Left ventricle myocardium inferior (tissue), 1 donor: ENCODE measurements around the gene PNRC1. TPM values are rescaled to one million over a fixed set of nuclear protein-coding genes. Genes with fewer than 3 reads are reported as not detected.

ENCODE experiments used
- DNase-seq: peaks from one replicate; pipeline ENCODE4 v3.0.0-alpha.2; 2020
- H3K27ac ChIP-seq: fragments of 200-600 bp; replicated peaks from 2 replicates; pipeline ENCODE4 v1.8.0; 2021
- H3K27me3 ChIP-seq: fragments of 200-600 bp; 2 replicates; pipeline ENCODE4 v1.8.0; 2021; ENCODE audit warnings: low read depth
- H3K36me3 ChIP-seq: fragments of 200-600 bp; 2 replicates; pipeline ENCODE4 v1.8.0; 2021
- H3K4me1 ChIP-seq: fragments of 200-600 bp; 2 replicates; pipeline ENCODE4 v1.8.0; 2021
- H3K4me3 ChIP-seq: fragments of 200-600 bp; 2 replicates; pipeline ENCODE4 v1.8.0; 2021; ENCODE audit warnings: mild to moderate bottlenecking, moderate library complexity
- H3K9me3 ChIP-seq: fragments of 200-600 bp; replicated peaks from 2 replicates; pipeline ENCODE4 v1.8.0; 2021
- CTCF ChIP-seq: fragments of 200-600 bp; IDR thresholded peaks from 2 replicates; pipeline ENCODE4 v1.8.0; 2021; ENCODE audit warnings: antibody characterized with exemption, mild to moderate bottlenecking, borderline replicate concordance
- intact Hi-C: fragments of 100-400 bp; cut with micrococcal nuclease; formaldehyde crosslinking; loops from one replicate; pipeline ENCODE4 v1.11.0; 2022
- total RNA-seq: library from RNA; stranded (reverse); fragmentation: NEBNext Ultra II Directional; extraction: Animal tissue kit (Norgen Biotek cat#: 25700); gene quantifications from one replicate; pipeline ENCODE4 v1.2.1, GENCODE V29; 2021
- donor health status: DM: no; HTN: yes; CAD: no; lungs with severe emphysema.

Gene PNRC1
- total RNA-seq, 1 donor from 2014 or later, result 180 TPM

GRCh38 chr6:89050155-89050554 lies 30.4 kb upstream of the PNRC1 start:
- Histone ChIP-seq H3K27ac (no peak overlapping the region), H3K36me3 (no peaks in the 10 kb centered on the region), H3K4me1 (peaks cover 24% of the 10 kb centered on the region), H3K27me3 (no peaks in the 10 kb centered on the region), H3K4me3 (no peak overlapping the region), H3K9me3 (no peaks in the 10 kb centered on the region)
- intact Hi-C loops, result no loop called here
- no peak for TF ChIP-seq CTCF
- peak; percentile 40 for DNase-seq

- H3K9me3 ChIP-seq, result no peaks in the 10 kb centered on the region
- H3K4me3 ChIP-seq, result no peak overlapping the region
- intact Hi-C loops, result no loop called here
- no peak overlapping the region for H3K27ac ChIP-seq
- no peak for TF ChIP-seq CTCF
- H3K36me3 ChIP-seq, result no peaks in the 10 kb centered on the region
- H3K4me1 ChIP-seq, result peaks cover 24% of the 10 kb centered on the region
- no peak for DNase-seq
- H3K27me3 ChIP-seq, result no peaks in the 10 kb centered on the region
These were observed 29.9 kb upstream of the PNRC1 start for GRCh38 chr6:89050697-89051096.

- no peaks in the 10 kb centered on the region for H3K9me3 ChIP-seq
- no peak for TF ChIP-seq CTCF
- no peak for DNase-seq
- H3K36me3 ChIP-seq, result no peaks in the 10 kb centered on the region
- H3K27me3 ChIP-seq, result no peaks in the 10 kb centered on the region
- intact Hi-C loops, result no loop called here
- no peak overlapping the region for H3K27ac ChIP-seq
- H3K4me1 ChIP-seq, result peaks cover 24% of the 10 kb centered on the region
- no peak overlapping the region for H3K4me3 ChIP-seq
These were observed 28.9 kb upstream of the PNRC1 start for GRCh38 chr6:89051676-89052075.

GRCh38 chr6:89054208-89054607 lies 26.3 kb upstream of the PNRC1 start:
- Histone ChIP-seq H3K4me3 (no peak overlapping the region), H3K27ac (no peak overlapping the region), H3K36me3 (no peaks in the 10 kb centered on the region), H3K4me1 (peaks cover 19% of the 10 kb centered on the region), H3K9me3 (no peaks in the 10 kb centered on the region), H3K27me3 (no peaks in the 10 kb centered on the region)
- intact Hi-C loops, result no loop called here
- no peak for TF ChIP-seq CTCF
- no peak for DNase-seq

DNA sequence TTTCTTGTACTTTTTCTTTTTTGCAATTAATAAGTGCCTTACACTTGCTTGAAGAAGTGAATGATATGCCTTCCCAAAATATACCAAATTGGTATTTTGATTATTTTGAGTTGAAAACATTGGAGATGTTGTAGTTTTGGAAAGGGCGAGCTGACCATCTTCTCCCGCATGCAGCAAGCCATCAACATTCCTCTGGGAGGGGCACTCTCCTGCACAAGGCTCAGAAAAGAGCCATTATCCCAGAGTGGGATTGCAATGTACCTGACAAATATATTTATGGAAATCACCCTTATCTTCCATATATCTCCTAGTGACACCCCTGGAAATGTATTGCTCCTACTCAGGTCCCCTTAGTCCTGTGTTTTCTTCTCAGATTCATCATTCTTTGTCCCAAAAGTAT lies 22.8 kb upstream of the PNRC1 start:
- no peak for DNase-seq

More for the DNA sequence above, 22.8 kb upstream of the PNRC1 start:
- no peaks in the 10 kb centered on the region for H3K27me3 ChIP-seq
- H3K9me3 ChIP-seq, result no peaks in the 10 kb centered on the region
- no peak for TF ChIP-seq CTCF
- H3K4me3 ChIP-seq, result no peak overlapping the region
- intact Hi-C loops, result no loop called here
- no peaks in the 10 kb centered on the region for H3K36me3 ChIP-seq
- no peaks in the 10 kb centered on the region for H3K4me1 ChIP-seq
- H3K27ac ChIP-seq, result no peak overlapping the region
